Keratinocyte (primary cell): ENCODE data around the gene GFPT2. TPM values are rescaled to one million over a fixed set of nuclear protein-coding genes. Genes with fewer than 3 reads are reported as not detected.

Experiments used
- DNase-seq: peaks from one replicate; pipeline ENCODE4 v3.0.0-alpha.2; 2011; ENCODE audit warnings: low read depth, missing footprints, low spot score
- FAIRE-seq: peaks from 2 replicates; lab custom pipeline; 2011; peaks lifted over from hg19 to GRCh38; lab: Jason Lieb, UNC
- H2AFZ ChIP-seq: 2 replicates; pipeline ENCODE4 v1.6.0; 2012; ENCODE audit warnings: low read length, control low read depth, inconsistent platforms; ENCODE audit not compliant: control insufficient read depth
- H3K27ac ChIP-seq: 2 replicates; pipeline ENCODE4 v1.5.1; 2011; ENCODE audit warnings: low read length; ENCODE audit not compliant: control insufficient read depth, insufficient read depth
- H3K27me3 ChIP-seq: 3 replicates; pipeline ENCODE4 v1.6.0; 2011; ENCODE audit warnings: low read length; ENCODE audit not compliant: control insufficient read depth, insufficient read depth; ENCODE audit errors: extremely low read depth
- H3K36me3 ChIP-seq, 2 experiments: 2 replicates in 1 of 2; 3 replicates in 1 of 2; pipeline ENCODE4 v1.5.1; 2011; ENCODE audit warnings: low read length in 2 of 2, mild to moderate bottlenecking in 1 of 2; ENCODE audit not compliant: control insufficient read depth in 2 of 2, insufficient read depth in 2 of 2; ENCODE audit errors: extremely low read depth in 1 of 2
- H3K4me1 ChIP-seq: 3 replicates; pipeline ENCODE4 v1.5.1; 2011; ENCODE audit warnings: low read length; ENCODE audit not compliant: control insufficient read depth, insufficient read depth; ENCODE audit errors: extremely low read depth
- H3K4me2 ChIP-seq: 3 replicates; pipeline ENCODE4 v1.6.0; 2011; ENCODE audit warnings: low read depth, low read length; ENCODE audit not compliant: control insufficient read depth, insufficient read depth; ENCODE audit errors: extremely low read depth
- H3K4me3 ChIP-seq, 3 experiments: fragments of 200-600 bp in 1 of 3; sonication (generic) in 1 of 3; 2 replicates in 2 of 3; 3 replicates in 1 of 3; pipeline ENCODE4 v1.5.1; 2011 to 2016; ENCODE audit warnings: low read length in 3 of 3, mild to moderate bottlenecking in 3 of 3, control low read depth in 2 of 3, inconsistent platforms in 1 of 3, low read depth in 1 of 3, mixed read lengths in 1 of 3, mixed run types in 1 of 3, moderate library complexity in 1 of 3; ENCODE audit not compliant: control insufficient read depth in 2 of 3, insufficient read depth in 2 of 3; ENCODE audit errors: extremely low read depth in 1 of 3
- H3K79me2 ChIP-seq: 2 replicates; pipeline ENCODE4 v1.6.0; 2012; ENCODE audit warnings: low read length; ENCODE audit not compliant: control insufficient read depth, insufficient read depth
- H3K9ac ChIP-seq: 3 replicates; pipeline ENCODE4 v1.6.0; 2011; ENCODE audit warnings: low read length; ENCODE audit not compliant: control insufficient read depth, insufficient read depth; ENCODE audit errors: extremely low read depth
- H3K9me1 ChIP-seq: 3 replicates; pipeline ENCODE4 v1.6.0; 2011; ENCODE audit warnings: low read length; ENCODE audit not compliant: control insufficient read depth, insufficient read depth; ENCODE audit errors: extremely low read depth
- H3K9me3 ChIP-seq: 2 replicates; pipeline ENCODE4 v1.5.1; 2012; ENCODE audit warnings: low read depth, low read length; ENCODE audit not compliant: control insufficient read depth
- H4K20me1 ChIP-seq: 3 replicates; pipeline ENCODE4 v1.6.0; 2011; ENCODE audit warnings: low read length; ENCODE audit not compliant: control insufficient read depth, insufficient read depth; ENCODE audit errors: extremely low read depth
- CTCF ChIP-seq, 3 experiments: IDR thresholded peaks in 1 of 3; conservative IDR thresholded peaks in 1 of 3; optimal IDR thresholded peaks in 1 of 3; 2 replicates in 2 of 3; 3 replicates in 1 of 3; pipeline versions ENCODE3 to v1.5.1; 2011; ENCODE audit warnings: low read length in 3 of 3, mild to moderate bottlenecking in 3 of 3, moderate library complexity in 2 of 3, control low read depth in 1 of 3, inconsistent platforms in 1 of 3; ENCODE audit not compliant: insufficient read depth in 2 of 3; ENCODE audit errors: extremely low read depth in 1 of 3
- EZH2 ChIP-seq: IDR thresholded peaks from one replicate; pipeline ENCODE4 v1.6.1; 2012; ENCODE audit warnings: inconsistent platforms, mild to moderate bottlenecking, low read length, moderate library complexity
- dilution Hi-C: fragments of 300-500 bp; cut with MboI; formaldehyde crosslinking; loops from one replicate; pipeline ENCODE4 v1.7.0; 2020; ENCODE audit warnings: low sequenced_read_pairs; ENCODE audit not compliant: extremely low pct_ligation_motif_present
- polyA plus RNA-seq, 5 experiments: library from polyadenylated mRNA; depleted of rRNA in 3 of 5; stranded (reverse) in 3 of 5; stranded (forward) in 1 of 5; unstranded in 1 of 5; fragments of >200 nt; gene quantifications; 1 replicate in 1 of 5; 2 replicates in 3 of 5; 3 replicates in 1 of 5; pipeline versions ENCODE4 v1.2.1 to v1.2.3, GENCODE V29; 2011 to 2012; ENCODE audit warnings: missing spikeins in 2 of 5, low read depth in 1 of 5, low replicate concordance in 1 of 5

The GFPT2 gene
- polyA plus RNA-seq, 1 donor (not counting 4 experiments of a cell fraction or from before 2014, with no cell fraction given): not detected

GRCh38 chr5:180343110-180343830 is 9.9 kb downstream of the GFPT2 start:
- DNase-seq: no peak

GRCh38 chr5:180341595-180341994 is 11.5 kb downstream of the GFPT2 start:
- H3K36me3 ChIP-seq: no peaks in the 10 kb centered on the region
- no peaks in the 10 kb centered on the region for H4K20me1 ChIP-seq

More at GRCh38 chr5:180343110-180343830, 9.9 kb downstream of the GFPT2 start:
- dilution Hi-C loops: no loop called here
- H4K20me1 ChIP-seq: no peaks in the 10 kb centered on the region
- H3K4me3 ChIP-seq: no peak overlapping the region
- no peak overlapping the region for H3K27ac ChIP-seq
- TF ChIP-seq CTCF (optimal IDR thresholded peaks at IDR 0.05 in 1 of 3, IDR thresholded peaks at IDR 0.05 in 1 of 3, conservative IDR thresholded peaks at IDR 0.05 in 1 of 3; ENCODE audit: extremely low read depth in 1 of 3, insufficient read depth in 2 of 3, low read length in 3 of 3) (no peak), EZH2 (no peak)
- no peak overlapping the region for H3K9ac ChIP-seq
- H3K27me3 ChIP-seq: no peaks in the 10 kb centered on the region
- H3K79me2 ChIP-seq: no peaks in the 10 kb centered on the region
- no peaks in the 10 kb centered on the region for H3K9me3 ChIP-seq
- no peaks in the 10 kb centered on the region for H3K4me1 ChIP-seq
- H3K4me2 ChIP-seq: no peak overlapping the region
- no peak overlapping the region for H2AFZ ChIP-seq
- FAIRE-seq: no peak
- H3K36me3 ChIP-seq: no peaks in the 10 kb centered on the region
- H3K9me1 ChIP-seq: no peaks in the 10 kb centered on the region

More at GRCh38 chr5:180341595-180341994, 11.5 kb downstream of the GFPT2 start:
- FAIRE-seq (no peak), DNase-seq (no peak)
- H3K27ac ChIP-seq: no peak overlapping the region
- H2AFZ ChIP-seq: no peak overlapping the region
- no peak overlapping the region for H3K4me2 ChIP-seq
- no peaks in the 10 kb centered on the region for H3K27me3 ChIP-seq
- H3K79me2 ChIP-seq: no peaks in the 10 kb centered on the region
- H3K9me3 ChIP-seq: no peaks in the 10 kb centered on the region
- TF ChIP-seq CTCF (optimal IDR thresholded peaks at IDR 0.05 in 1 of 3, IDR thresholded peaks at IDR 0.05 in 1 of 3, conservative IDR thresholded peaks at IDR 0.05 in 1 of 3; ENCODE audit: extremely low read depth in 1 of 3, insufficient read depth in 2 of 3, low read length in 3 of 3) (no peak), EZH2 (no peak)
- no peak overlapping the region for H3K9ac ChIP-seq
- dilution Hi-C loops: no loop called here
- H3K4me3 ChIP-seq: no peak overlapping the region
- H3K9me1 ChIP-seq: no peaks in the 10 kb centered on the region
- no peaks in the 10 kb centered on the region for H3K4me1 ChIP-seq
